Right lobe of liver (tissue), 6 donors: Measurements from ENCODE around the gene ARHGAP15. TPM values are rescaled to one million over a fixed set of nuclear protein-coding genes. Genes with fewer than 3 reads are reported as not detected.

Experiments used
- ATAC-seq, 4 donors: fragments of 200-7000 bp; cut with Tn5 transposase; one replicate each; pipeline ENCODE4 v1.9.1; 2020; ENCODE audit warnings: mild to moderate bottlenecking in 4 of 4, moderate library complexity in 4 of 4
- DNase-seq, 3 donors: peaks; one replicate each; pipeline ENCODE4 v3.0.0-alpha.2; 2020
- H3K27ac ChIP-seq, 3 donors: fragments of 200-600 bp; one replicate each; pipeline ENCODE4 v1.8.0; 2022
- H3K27me3 ChIP-seq, 2 donors: fragments of 200-600 bp; one replicate each; pipeline ENCODE4 v1.8.0; 2022
- H3K36me3 ChIP-seq, 4 donors: fragments of 200-600 bp; sonication (generic) in 1 of 4; one replicate each; pipeline versions ENCODE4 v1.5.1 to v1.8.0; 2017 to 2022; ENCODE audit warnings: control low read depth in 1 of 4
- H3K4me1 ChIP-seq, 4 donors: fragments of 200-600 bp; sonication (generic) in 1 of 4; one replicate each; pipeline versions ENCODE4 v1.5.1 to v1.8.0; 2017 to 2022; ENCODE audit warnings: control low read depth in 1 of 4
- H3K4me3 ChIP-seq, 3 donors: fragments of 200-600 bp; one replicate each; pipeline ENCODE4 v1.8.0; 2022
- H3K9me3 ChIP-seq, 4 donors: fragments of 200-600 bp; sonication (generic) in 1 of 4; one replicate each; pipeline versions ENCODE4 v1.5.1 to v1.8.0; 2017 to 2022; ENCODE audit warnings: control low read depth in 1 of 4
- CTCF ChIP-seq, 4 donors: fragments of 200-600 bp in 3 of 4; fragments of 450-650 bp in 1 of 4; IDR thresholded peaks; one replicate each; pipeline versions ENCODE4 v1.5.1 to v1.8.0; 2016 to 2022; ENCODE audit warnings: antibody characterized with exemption in 4 of 4, mild to moderate bottlenecking in 2 of 4
- POLR2A ChIP-seq: fragments of 450-650 bp; IDR thresholded peaks from one replicate; pipeline ENCODE4 v1.6.1; 2017; ENCODE audit warnings: antibody characterized with exemption, mild to moderate bottlenecking
- WGBS: methylation state at CpG from one replicate; pipeline ENCODE4 v1.1.6; 2018; ENCODE audit warnings: low coverage, low lambda C conversion rate; ENCODE audit not compliant: insufficient coverage; ENCODE audit errors: missing lambda C conversion rate; 5-methylcytosine and 5-hydroxymethylcytosine counted together
- intact Hi-C, 2 donors: fragments of 100-400 bp; cut with DNase I; formaldehyde crosslinking; loops; one replicate each; pipeline versions ENCODE4 v1.11.2 to v1.14.1; 2022
- total RNA-seq, 6 experiments: library from RNA; depleted of rRNA in 2 of 6; stranded (reverse); fragments of >200 nt in 2 of 6; fragmentation: NEBNext Ultra II Directional in 3 of 6; extraction: Animal tissue kit (Norgen Biotek cat#: 25700) in 3 of 6; gene quantifications; one replicate each; pipeline versions ENCODE4 v1.1.0 to v1.2.4, GENCODE V29; 2016 to 2023
- donor health status: DM: no; HTN: yes; CAD: no.
- donor health status: DM: no; HTN: no; CAD: no.
- donor health status: DM: no; HTN: no; CAD: no.
- donor health status: DM: no; HTN: yes; CAD: no.
- donor health status: DM: no; HTN: yes; CAD: no.

The ARHGAP15 gene
- total RNA-seq, 6 experiments from 2014 or later: 3.3 to 8.2 (median 6.6) TPM

DNA sequence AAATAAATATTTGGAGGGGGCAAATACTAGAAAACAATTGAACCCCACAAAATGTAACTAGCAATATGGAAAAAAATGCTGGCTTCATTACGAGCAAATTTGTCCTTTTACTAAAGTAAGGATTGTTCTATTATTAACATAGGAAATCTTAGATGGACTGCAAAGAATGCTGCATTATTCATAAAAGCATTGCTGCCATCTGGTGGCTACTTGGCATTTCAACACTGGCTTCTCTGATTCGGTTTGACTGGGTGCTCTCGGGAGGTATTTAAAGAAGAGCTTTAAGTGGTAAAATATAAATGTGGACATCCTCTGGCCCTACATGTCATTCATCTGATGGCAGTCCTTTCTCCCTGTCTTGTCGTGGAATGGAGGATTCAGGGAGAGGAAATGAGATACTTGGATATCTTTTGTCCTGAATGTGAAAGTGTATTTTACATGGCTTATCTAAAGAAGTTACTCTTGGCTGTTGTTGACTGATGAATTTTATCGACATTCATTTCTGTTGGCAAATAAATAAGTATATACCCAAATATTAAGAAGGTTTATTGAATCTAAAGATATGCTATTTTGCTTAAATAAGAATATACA, 130.2 kb downstream of the ARHGAP15 start:
- no peaks in the 10 kb centered on the region for H3K9me3 ChIP-seq
- TF ChIP-seq CTCF (IDR thresholded peaks at IDR 0.05) (peak; percentile 57 to 83 (median 82)), POLR2A (no peak)
- H3K36me3 ChIP-seq: no peaks in the 10 kb centered on the region
- 4% methylated on average over 5 of the region's 5 CpGs for WGBS
- no peaks in the 10 kb centered on the region for H3K4me1 ChIP-seq
- intact Hi-C loops: no loop called here
- no peak overlapping the region for H3K27ac ChIP-seq
- H3K27me3 ChIP-seq: no peaks in the 10 kb centered on the region
- H3K4me3 ChIP-seq: no peak overlapping the region
- DNase-seq: peak in 2 of 3 donors; percentile 26 to 53
- peak; percentile 86 to 90 (median 87) for ATAC-seq

- intact Hi-C loops: no loop called here
- ATAC-seq: peak; percentile 41 to 56 (median 42)
- 41% methylated on average over 3 of the region's 4 CpGs for WGBS
These were observed 132.8 kb downstream of the ARHGAP15 start for GRCh38 chr2:143261986-143262385.

GRCh38 chr2:143262389-143262788, 133.2 kb downstream of the ARHGAP15 start:
- intact Hi-C loops: no loop called here
- Histone ChIP-seq H3K36me3 (no peaks in the 10 kb centered on the region), H3K27ac (no peak overlapping the region), H3K9me3 (no peaks in the 10 kb centered on the region), H3K27me3 (no peaks in the 10 kb centered on the region), H3K4me3 (no peak overlapping the region), H3K4me1 (no peaks in the 10 kb centered on the region)
- ATAC-seq (no peak), DNase-seq (no peak)
- WGBS: 67% methylated on average over 4 of the region's 4 CpGs
- no peak for TF ChIP-seq CTCF (IDR thresholded peaks at IDR 0.05)
- no peak for TF ChIP-seq POLR2A

More at GRCh38 chr2:143261986-143262385, 132.8 kb downstream of the ARHGAP15 start:
- TF ChIP-seq CTCF (IDR thresholded peaks at IDR 0.05) (no peak), POLR2A (no peak)
- no peak for DNase-seq
- Histone ChIP-seq H3K27me3 (no peaks in the 10 kb centered on the region), H3K27ac (no peak overlapping the region), H3K36me3 (no peaks in the 10 kb centered on the region), H3K4me1 (no peaks in the 10 kb centered on the region), H3K9me3 (no peaks in the 10 kb centered on the region), H3K4me3 (no peak overlapping the region)

DNA sequence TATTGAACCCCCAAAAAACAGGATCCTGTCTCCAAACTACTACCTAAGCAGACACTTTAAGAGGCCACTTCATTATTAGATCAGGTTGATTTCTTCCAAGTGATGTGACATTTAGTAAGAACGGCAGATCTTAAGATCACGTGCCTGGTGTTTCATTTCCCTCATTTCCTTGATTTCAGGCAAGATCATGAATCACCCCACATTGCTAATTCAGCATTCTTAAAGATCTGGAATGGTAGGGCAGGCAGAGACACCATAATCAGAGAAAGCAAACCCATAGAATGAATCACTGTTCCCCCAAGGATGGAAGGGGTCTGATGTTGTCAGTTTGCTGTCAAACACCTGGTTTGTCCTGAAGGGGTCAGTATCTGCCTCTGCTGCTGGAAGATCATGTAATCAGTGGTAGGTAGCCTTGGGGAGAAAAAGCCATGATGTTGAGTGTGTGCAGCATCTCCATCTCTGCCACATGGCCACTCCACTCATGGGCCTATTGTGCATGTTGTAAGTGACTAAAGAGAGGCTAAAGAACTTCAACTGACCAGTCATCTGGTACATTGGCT, 133.9 kb downstream of the ARHGAP15 start:
- 100% methylated on average over 2 of the region's 2 CpGs for WGBS
- Histone ChIP-seq H3K4me1 (no peaks in the 10 kb centered on the region), H3K27ac (no peak overlapping the region), H3K9me3 (no peaks in the 10 kb centered on the region), H3K27me3 (no peaks in the 10 kb centered on the region), H3K4me3 (no peak overlapping the region), H3K36me3 (no peaks in the 10 kb centered on the region)
- TF ChIP-seq CTCF (IDR thresholded peaks at IDR 0.05) (peak; percentile 23 to 60 (median 35)), POLR2A (no peak)
- intact Hi-C loops: no loop called here
- no peak for DNase-seq
- peak; percentile 52 to 72 (median 58) for ATAC-seq
